Endothelial cell of umbilical vein (primary cell): ENCODE measurements around the gene MAP1S. TPM values are rescaled to one million over a fixed set of nuclear protein-coding genes. Genes with fewer than 3 reads are reported as not detected.

Source experiments
- BruUV-seq: library from RNA; stranded (reverse); fragments of 400-500 nt; replicated peaks from 2 replicates; lab custom pipeline; 2021; lab: Mats Ljungman, UMichigan
- CTCF ChIA-PET: fragments of 300-600, 350-600 bp; sonication (Branson Sonifier 250); formaldehyde crosslinking; loops from one replicate; lab custom pipeline; 2021; ENCODE audit warnings: antibody characterized with exemption, inconsistent platforms; lab: Charles Lee
- POLR2A ChIA-PET: fragments of 300-600, 350-600 bp; sonication (Branson Sonifier 250); formaldehyde crosslinking; loops from one replicate; lab custom pipeline; 2021; ENCODE audit warnings: antibody characterized with exemption, inconsistent platforms; lab: Charles Lee
- DNase-seq: peaks from one replicate; pipeline ENCODE4 v3.0.0-alpha.2; 2011; ENCODE audit warnings: low read depth, low spot score
- FAIRE-seq: peaks from 2 replicates; lab custom pipeline; 2011; peaks lifted over from hg19 to GRCh38; lab: Jason Lieb, UNC
- H2AFZ ChIP-seq: 2 replicates; pipeline ENCODE4 v1.6.0; 2012; ENCODE audit warnings: low read depth, low read length, control low read depth, inconsistent platforms
- H3K27ac ChIP-seq: 2 replicates; pipeline ENCODE4 v1.5.1; 2011; ENCODE audit warnings: low read depth, mild to moderate bottlenecking, control low read depth, low read length, moderate library complexity; ENCODE audit not compliant: insufficient read depth
- H3K27me3 ChIP-seq, 2 experiments: 2 replicates each; pipeline versions ENCODE4 v1.6.0 to v1.6.1; 2011; ENCODE audit warnings: low read length in 2 of 2, mixed read lengths in 1 of 2; ENCODE audit not compliant: control insufficient read depth in 2 of 2, insufficient read depth in 2 of 2
- H3K36me3 ChIP-seq, 2 experiments: 2 replicates in 1 of 2; 3 replicates in 1 of 2; pipeline ENCODE4 v1.5.1; 2011; ENCODE audit warnings: low read length in 2 of 2, mild to moderate bottlenecking in 1 of 2, moderate library complexity in 1 of 2; ENCODE audit not compliant: control insufficient read depth in 2 of 2, insufficient read depth in 2 of 2; ENCODE audit errors: extremely low read depth in 1 of 2
- H3K4me1 ChIP-seq: 3 replicates; pipeline ENCODE4 v1.5.1; 2011; ENCODE audit warnings: mild to moderate bottlenecking, low read length; ENCODE audit not compliant: control insufficient read depth, insufficient read depth; ENCODE audit errors: extremely low read depth
- H3K4me2 ChIP-seq: 2 replicates; pipeline ENCODE4 v1.6.1; 2011; ENCODE audit warnings: low read length, control low read depth, mixed read lengths; ENCODE audit not compliant: insufficient read depth
- H3K4me3 ChIP-seq, 3 experiments: fragments of 200-600 bp in 1 of 3; sonication (generic), shearing (Covaris generic) in 1 of 3; replicated peaks in 1 of 3; 2 replicates each; pipeline ENCODE4 v1.5.1; 2011 to 2016; ENCODE audit warnings: control low read depth in 3 of 3, low read length in 3 of 3, mild to moderate bottlenecking in 2 of 3, inconsistent platforms in 1 of 3, low read depth in 1 of 3, moderate library complexity in 1 of 3; ENCODE audit not compliant: insufficient read depth in 1 of 3
- H3K79me2 ChIP-seq: 2 replicates; pipeline ENCODE4 v1.6.0; 2012; ENCODE audit warnings: low read length, inconsistent platforms; ENCODE audit not compliant: control insufficient read depth, insufficient read depth
- H3K9ac ChIP-seq: replicated peaks from 2 replicates; pipeline ENCODE3; 2011; ENCODE audit warnings: low read length, control low read depth; ENCODE audit not compliant: insufficient read depth; ENCODE audit errors: extremely low read depth
- H3K9me1 ChIP-seq: replicated peaks from 3 replicates; pipeline ENCODE4 v1.6.0; 2011; ENCODE audit warnings: mild to moderate bottlenecking, low read length; ENCODE audit not compliant: control insufficient read depth, insufficient read depth; ENCODE audit errors: extremely low read depth
- H3K9me3 ChIP-seq: replicated peaks from 2 replicates; pipeline ENCODE4 v1.5.1; 2012; ENCODE audit warnings: low read length, inconsistent platforms; ENCODE audit not compliant: control insufficient read depth, insufficient read depth
- H4K20me1 ChIP-seq: replicated peaks from 2 replicates; pipeline ENCODE3; 2011; ENCODE audit warnings: mild to moderate bottlenecking, low read length; ENCODE audit not compliant: control insufficient read depth, insufficient read depth; ENCODE audit errors: extremely low read depth
- CTCF ChIP-seq, 2 donors: IDR thresholded peaks; 1 replicate in 1 of 2; 2 replicates in 1 of 2; pipeline ENCODE4 v1.5.1; 2011; ENCODE audit warnings: low read length in 2 of 2, mild to moderate bottlenecking in 2 of 2, moderate library complexity in 2 of 2, control low read depth in 1 of 2, inconsistent platforms in 1 of 2, low read depth in 1 of 2; ENCODE audit not compliant: insufficient read depth in 1 of 2; ENCODE audit errors: extremely low read depth in 1 of 2
- FOS ChIP-seq: IDR thresholded peaks from 2 replicates; pipeline ENCODE4 v1.6.1; 2011; ENCODE audit warnings: mild to moderate bottlenecking, low read length, moderate library complexity, borderline replicate concordance; ENCODE audit not compliant: insufficient read depth
- GATA2 ChIP-seq: IDR thresholded peaks from 2 replicates; pipeline ENCODE4 v1.7.0; 2011; ENCODE audit warnings: low read depth, mild to moderate bottlenecking, moderate library complexity, mixed read lengths, low read length; ENCODE audit not compliant: insufficient read length, insufficient read depth
- JUN ChIP-seq: IDR thresholded peaks from 2 replicates; pipeline ENCODE4 v1.6.1; 2011; ENCODE audit warnings: borderline replicate concordance, low read depth; ENCODE audit not compliant: insufficient read length, insufficient read depth
- dilution Hi-C: fragments of 300-500 bp; cut with MboI; formaldehyde crosslinking; loops from one replicate; pipeline ENCODE4 v1.15.0; 2019; ENCODE audit warnings: low sequenced_read_pairs; ENCODE audit not compliant: extremely low pct_ligation_motif_present
- intact Hi-C: fragments of 100-400 bp; cut with micrococcal nuclease; formaldehyde crosslinking; loops from one replicate; pipeline ENCODE4 v1.10.0; 2022
- polyA plus RNA-seq, 4 experiments: library from polyadenylated mRNA; depleted of rRNA in 3 of 4; stranded (reverse) in 3 of 4; unstranded in 1 of 4; fragments of >200 nt; gene quantifications; 2 replicates each; pipeline versions ENCODE4 v1.2.1 to v1.2.3, GENCODE V29; 2011 to 2012; ENCODE audit warnings: missing spikeins in 1 of 4
- total RNA-seq: library from RNA; stranded (reverse); gene quantifications from 2 replicates; pipeline ENCODE4 v1.2.3, GENCODE V29; 2021

MAP1S gene
- total and polyA plus RNA-seq, 2 donors (not counting 3 experiments of a cell fraction or from before 2014, with no cell fraction given) = 94.8 to 143 TPM

GRCh38 chr19:17681505-17682125 lies 37.7 kb upstream of the MAP1S start:
- peak; percentile 30 for DNase-seq

More at GRCh38 chr19:17681505-17682125, 37.7 kb upstream of the MAP1S start:
- no peaks in the 10 kb centered on the region for H3K9me3 ChIP-seq
- no peaks in the 10 kb centered on the region for H3K9me1 ChIP-seq
- no TSS peak for BruUV-seq
- intact Hi-C loops (no loop called here), dilution Hi-C loops (no loop called here)
- H3K27ac ChIP-seq = no peak overlapping the region
- H3K36me3 ChIP-seq = no peaks in the 10 kb centered on the region
- ChIA-PET CTCF (interaction anchor here (0.7 to 0.8 kb wide), 3 partner anchors 85 to 450 kb away, joined by 3 read pairs; no protein-coding TSS in a partner anchor), POLR2A (no interaction called here)
- no peak overlapping the region for H2AFZ ChIP-seq
- H3K79me2 ChIP-seq = no peaks in the 10 kb centered on the region
- peaks cover 19% of the 10 kb centered on the region for H3K4me1 ChIP-seq
- H3K9ac ChIP-seq = no peak overlapping the region
- peak; percentile 48 for FAIRE-seq
- H3K4me3 ChIP-seq = no peak overlapping the region
- H4K20me1 ChIP-seq = no peaks in the 10 kb centered on the region
- TF ChIP-seq GATA2 (no peak), JUN (peak; percentile 85), CTCF (IDR thresholded peaks at IDR 0.05; ENCODE audit: extremely low read depth in 1 of 2, insufficient read depth in 1 of 2, low read depth in 1 of 2, low read length in 2 of 2) (no peak), FOS (no peak)
- peaks cover 0 to 6% of the 10 kb centered on the region in 2 experiments for H3K27me3 ChIP-seq
- H3K4me2 ChIP-seq = no peak overlapping the region
